GM23248 (cell line): ENCODE measurements around the gene CISH.

Experiments
- EZH2 ChIP-seq: fragments of 200-600 bp; sonication (generic); IDR thresholded peaks from 2 replicates; pipeline ENCODE4 v1.6.1; 2018; ENCODE audit warnings: antibody characterized with exemption, mild to moderate bottlenecking; ENCODE audit not compliant: insufficient read depth, poor library complexity, severe bottlenecking
- EZH2phosphoT487 ChIP-seq: fragments of 200-600 bp; sonication (generic); IDR thresholded peaks from 2 replicates; pipeline ENCODE4 v1.6.1; 2018; ENCODE audit warnings: antibody characterized with exemption, moderate library complexity, mild to moderate bottlenecking, low read depth; ENCODE audit not compliant: insufficient read depth

DNA sequence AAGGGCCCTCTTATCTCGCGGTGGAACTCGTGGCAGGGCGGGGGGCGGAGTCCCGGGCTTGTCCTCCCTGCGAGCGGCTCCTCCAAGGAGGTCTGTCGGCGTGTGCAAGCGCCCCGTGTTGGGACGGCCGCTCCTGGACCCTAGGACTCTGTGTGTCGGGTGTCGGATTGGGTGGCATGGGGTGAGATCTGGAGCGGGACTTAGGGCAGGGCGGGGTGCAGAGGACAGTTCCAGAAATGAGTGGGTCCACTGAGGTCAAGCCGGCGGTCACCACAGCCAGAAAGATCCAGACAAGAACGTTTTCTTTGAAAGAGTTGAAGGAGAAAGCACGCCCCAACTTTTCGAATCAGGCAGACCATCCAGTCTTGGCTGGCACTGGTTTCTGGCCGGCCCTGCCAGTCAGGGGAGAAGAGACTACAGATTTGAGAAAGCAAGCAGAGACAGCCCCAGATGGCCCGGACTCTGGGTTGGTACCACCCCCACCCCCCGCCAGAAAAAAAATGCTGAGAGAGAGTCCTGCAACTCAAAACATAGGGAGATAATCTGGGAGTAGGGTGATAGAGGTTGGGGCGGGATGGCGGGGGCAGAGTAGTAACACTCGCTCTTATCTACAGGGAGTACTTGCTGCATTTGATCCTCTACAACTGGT, 784 bp upstream of the CISH start:
- no peak for TF ChIP-seq EZH2
- TF ChIP-seq EZH2phosphoT487 = no peak
